Measurements from ENCODE around the gene GPC6.

DNA sequence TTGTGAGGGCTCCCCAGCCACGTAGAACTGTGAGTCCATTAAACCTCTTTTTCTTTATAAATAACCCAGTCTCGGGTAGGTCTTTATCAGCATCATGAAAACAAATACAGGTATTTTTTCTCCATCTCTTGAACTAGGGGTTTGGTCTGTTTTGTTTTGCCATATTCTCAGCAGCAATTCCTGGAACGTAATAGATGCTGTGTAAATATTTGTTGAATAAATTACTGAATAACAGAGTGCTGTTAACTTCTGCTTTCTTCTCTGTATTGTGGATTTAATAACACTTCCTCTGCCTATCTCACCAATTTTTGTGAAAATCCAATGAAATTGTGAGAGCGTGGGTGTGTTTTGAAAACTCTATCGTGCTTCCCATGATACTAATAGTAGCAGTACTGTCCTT lies 823.4 kb downstream of the GPC6 start:
- TF ChIP-seq, protein P1, sequence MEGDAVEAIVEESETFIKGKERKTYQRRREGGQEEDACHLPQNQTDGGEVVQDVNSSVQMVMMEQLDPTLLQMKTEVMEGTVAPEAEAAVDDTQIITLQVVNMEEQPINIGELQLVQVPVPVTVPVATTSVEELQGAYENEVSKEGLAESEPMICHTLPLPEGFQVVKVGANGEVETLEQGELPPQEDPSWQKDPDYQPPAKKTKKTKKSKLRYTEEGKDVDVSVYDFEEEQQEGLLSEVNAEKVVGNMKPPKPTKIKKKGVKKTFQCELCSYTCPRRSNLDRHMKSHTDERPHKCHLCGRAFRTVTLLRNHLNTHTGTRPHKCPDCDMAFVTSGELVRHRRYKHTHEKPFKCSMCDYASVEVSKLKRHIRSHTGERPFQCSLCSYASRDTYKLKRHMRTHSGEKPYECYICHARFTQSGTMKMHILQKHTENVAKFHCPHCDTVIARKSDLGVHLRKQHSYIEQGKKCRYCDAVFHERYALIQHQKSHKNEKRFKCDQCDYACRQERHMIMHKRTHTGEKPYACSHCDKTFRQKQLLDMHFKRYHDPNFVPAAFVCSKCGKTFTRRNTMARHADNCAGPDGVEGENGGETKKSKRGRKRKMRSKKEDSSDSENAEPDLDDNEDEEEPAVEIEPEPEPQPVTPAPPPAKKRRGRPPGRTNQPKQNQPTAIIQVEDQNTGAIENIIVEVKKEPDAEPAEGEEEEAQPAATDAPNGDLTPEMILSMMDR (IDR thresholded peaks at IDR 0.05; ENCODE audit: insufficient read depth, low read length, poor library complexity, severe bottlenecking): no peak
- TF ChIP-seq EZH2phosphoT487 (conservative IDR thresholded peaks at IDR 0.05; ENCODE audit: low read length): no peak
